COLO668 (cell line): ENCODE measurements around the gene KCNJ1.

ENCODE experiments used
- DNase-seq: peaks from one replicate; lab custom pipeline; 2025; ENCODE audit not compliant: unreplicated experiment; lab: John Stamatoyannopoulos, UW

The KCNJ1 gene

GRCh38 chr11:128789497-128790150, 77.5 kb downstream of the KCNJ1 start:
- DNase-seq, result no peak
